ENCODE measurements around the gene SETD7. TPM values are rescaled to one million over a fixed set of nuclear protein-coding genes. Genes with fewer than 3 reads are reported as not detected.

The SETD7 gene
- total and polyA plus RNA-seq, 2 donors (not counting 1 experiment from before 2014, with no cell fraction given), result 5.1 to 13.0 TPM

DNA sequence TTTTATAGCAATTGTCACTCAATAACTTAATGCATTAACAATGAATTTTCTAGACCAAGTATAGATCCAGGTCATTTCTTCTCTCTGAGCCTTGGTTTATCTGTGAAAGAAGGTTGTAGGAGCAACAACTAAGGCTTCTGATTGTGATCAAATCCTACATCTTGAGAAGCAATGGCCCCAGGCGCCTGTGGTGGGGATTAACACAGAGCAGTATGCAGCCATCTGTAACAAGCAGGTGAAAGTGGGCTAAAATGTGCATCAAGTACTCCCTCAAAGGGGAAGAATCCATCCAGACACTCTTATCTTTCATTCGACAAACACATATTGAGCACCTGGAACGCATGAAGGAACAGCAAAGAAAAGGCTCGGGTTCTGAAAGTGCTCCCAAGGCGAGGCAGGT, 19.1 kb upstream of the SETD7 start:
- DNase-seq, result no peak
- 95% methylated on average over 4 of the region's 5 CpGs for WGBS (ENCODE audit: insufficient coverage)
- Mint-ChIP-seq H3K27me3 (no peaks in the 10 kb centered on the region), H3K4me3 (no peak overlapping the region), H3K9me3 (ENCODE audit: insufficient read depth) (no peaks in the 10 kb centered on the region), H3K4me1 (no peaks in the 10 kb centered on the region), H3K27ac (no peak overlapping the region)
- no peak for ATAC-seq (ENCODE audit: low read depth)
- Histone ChIP-seq H3K79me2 (ENCODE audit: control insufficient read depth, insufficient read depth, low read length) (no peaks in the 10 kb centered on the region), H3K4me2 (replicated peaks; ENCODE audit: low read depth, low read length, poor library complexity, severe bottlenecking) (no peak overlapping the region), H3K4me3 (ENCODE audit: control extremely low read depth in 1 of 5, extremely low read depth in 1 of 5, insufficient read depth in 1 of 5, low read depth in 2 of 5, low read length in 4 of 5) (no peak overlapping the region), H2AFZ (ENCODE audit: insufficient read depth, low read depth, low read length, poor library complexity, severe bottlenecking) (no peak overlapping the region), H4K20me1 (ENCODE audit: control insufficient read depth, insufficient read depth, low read length, poor library complexity, severe bottlenecking) (no peaks in the 10 kb centered on the region), H3K27ac (ENCODE audit: low read length in 2 of 2) (no peak overlapping the region), H3K9me3 (ENCODE audit: control extremely low read depth in 1 of 3, control insufficient read depth in 2 of 3, insufficient read depth in 1 of 3, low read length in 2 of 3) (no peaks in the 10 kb centered on the region), H3K27me3 (replicated peaks in 1 of 4; ENCODE audit: control extremely low read depth in 1 of 4, control insufficient read depth in 3 of 4, insufficient read depth in 4 of 4, low read length in 3 of 4) (no peaks in the 10 kb centered on the region), H3K36me3 (replicated peaks in 1 of 2; ENCODE audit: control extremely low read depth in 1 of 2, control insufficient read depth in 1 of 2, extremely low read depth in 1 of 2, insufficient read depth in 2 of 2, low read length in 1 of 2) (no peaks in the 10 kb centered on the region), H3K4me1 (ENCODE audit: control insufficient read depth in 2 of 2, insufficient read depth in 2 of 2, low read length in 2 of 2) (no peaks in the 10 kb centered on the region), H3K9ac (ENCODE audit: low read length) (no peak overlapping the region)
- TF ChIP-seq, protein P1, sequence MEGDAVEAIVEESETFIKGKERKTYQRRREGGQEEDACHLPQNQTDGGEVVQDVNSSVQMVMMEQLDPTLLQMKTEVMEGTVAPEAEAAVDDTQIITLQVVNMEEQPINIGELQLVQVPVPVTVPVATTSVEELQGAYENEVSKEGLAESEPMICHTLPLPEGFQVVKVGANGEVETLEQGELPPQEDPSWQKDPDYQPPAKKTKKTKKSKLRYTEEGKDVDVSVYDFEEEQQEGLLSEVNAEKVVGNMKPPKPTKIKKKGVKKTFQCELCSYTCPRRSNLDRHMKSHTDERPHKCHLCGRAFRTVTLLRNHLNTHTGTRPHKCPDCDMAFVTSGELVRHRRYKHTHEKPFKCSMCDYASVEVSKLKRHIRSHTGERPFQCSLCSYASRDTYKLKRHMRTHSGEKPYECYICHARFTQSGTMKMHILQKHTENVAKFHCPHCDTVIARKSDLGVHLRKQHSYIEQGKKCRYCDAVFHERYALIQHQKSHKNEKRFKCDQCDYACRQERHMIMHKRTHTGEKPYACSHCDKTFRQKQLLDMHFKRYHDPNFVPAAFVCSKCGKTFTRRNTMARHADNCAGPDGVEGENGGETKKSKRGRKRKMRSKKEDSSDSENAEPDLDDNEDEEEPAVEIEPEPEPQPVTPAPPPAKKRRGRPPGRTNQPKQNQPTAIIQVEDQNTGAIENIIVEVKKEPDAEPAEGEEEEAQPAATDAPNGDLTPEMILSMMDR (IDR thresholded peaks at IDR 0.05), result no peak
- no peak for TF ChIP-seq EZH2 (IDR thresholded peaks at IDR 0.05; ENCODE audit: borderline replicate concordance, insufficient read depth, low read depth, low read length, poor library complexity, severe bottlenecking)
- intact Hi-C loops (cut with micrococcal nuclease), result no loop called here
- CTCF ChIA-PET, result interaction anchor here (1.0 kb wide), 1 partner anchor 28 kb away, joined by 3 read pairs; no protein-coding TSS in a partner anchor
- POLR2A ChIA-PET, result no interaction called here

DNA sequence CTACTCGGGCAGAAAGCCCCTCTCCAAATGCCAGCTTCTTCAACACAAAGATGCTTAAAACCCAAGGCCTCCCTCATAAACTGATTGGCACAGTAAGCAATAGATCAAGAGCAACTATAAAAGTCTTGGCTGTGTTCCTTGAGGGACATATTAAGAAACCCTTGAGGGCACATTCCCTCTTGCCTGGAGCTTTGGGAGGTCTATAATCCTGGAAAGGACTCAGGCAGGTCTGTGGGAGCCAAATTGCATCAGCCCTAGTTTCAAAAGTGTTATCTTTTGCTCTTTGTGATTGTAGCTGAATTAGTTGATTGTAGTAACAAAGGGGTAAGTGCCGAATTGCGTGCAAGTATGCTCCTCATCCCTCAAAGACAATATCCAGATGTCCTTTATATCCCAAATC, 18.6 kb upstream of the SETD7 start:
- H3K4me1 ChIP-seq (ENCODE audit: control insufficient read depth in 2 of 2, insufficient read depth in 2 of 2, low read length in 2 of 2), result no peaks in the 10 kb centered on the region
- H3K4me2 ChIP-seq (replicated peaks; ENCODE audit: low read depth, low read length, poor library complexity, severe bottlenecking), result no peak overlapping the region
- ATAC-seq (ENCODE audit: low read depth), result no peak
- Mint-ChIP-seq H3K9me3 (ENCODE audit: insufficient read depth) (no peaks in the 10 kb centered on the region), H3K27ac (no peak overlapping the region), H3K4me1 (no peaks in the 10 kb centered on the region), H3K4me3 (no peak overlapping the region), H3K27me3 (no peaks in the 10 kb centered on the region)
- DNase-seq, result no peak
- no peak overlapping the region for H3K9ac ChIP-seq (ENCODE audit: low read length)
- no peak overlapping the region for H2AFZ ChIP-seq (ENCODE audit: insufficient read depth, low read depth, low read length, poor library complexity, severe bottlenecking)
- H3K9me3 ChIP-seq (ENCODE audit: control extremely low read depth in 1 of 3, control insufficient read depth in 2 of 3, insufficient read depth in 1 of 3, low read length in 2 of 3), result no peaks in the 10 kb centered on the region
- ChIA-PET CTCF (interaction anchor here (1.0 kb wide), 1 partner anchor 29 kb away, joined by 3 read pairs; no protein-coding TSS in a partner anchor), POLR2A (no interaction called here)
- TF ChIP-seq, protein P1 (IDR thresholded peaks at IDR 0.05), result no peak
- TF ChIP-seq EZH2 (IDR thresholded peaks at IDR 0.05; ENCODE audit: borderline replicate concordance, insufficient read depth, low read depth, low read length, poor library complexity, severe bottlenecking), result no peak
- no peak overlapping the region for H3K4me3 ChIP-seq (ENCODE audit: control extremely low read depth in 1 of 5, extremely low read depth in 1 of 5, insufficient read depth in 1 of 5, low read depth in 2 of 5, low read length in 4 of 5)
- no CpG with 5 or more reads among the region's 3 CpGs for WGBS (ENCODE audit: insufficient coverage)
- no peak overlapping the region for H3K27ac ChIP-seq (ENCODE audit: low read length in 2 of 2)
- H4K20me1 ChIP-seq (ENCODE audit: control insufficient read depth, insufficient read depth, low read length, poor library complexity, severe bottlenecking), result no peaks in the 10 kb centered on the region
- H3K36me3 ChIP-seq (replicated peaks in 1 of 2; ENCODE audit: control extremely low read depth in 1 of 2, control insufficient read depth in 1 of 2, extremely low read depth in 1 of 2, insufficient read depth in 2 of 2, low read length in 1 of 2), result no peaks in the 10 kb centered on the region
- no peaks in the 10 kb centered on the region for H3K27me3 ChIP-seq (replicated peaks in 1 of 4; ENCODE audit: control extremely low read depth in 1 of 4, control insufficient read depth in 3 of 4, insufficient read depth in 4 of 4, low read length in 3 of 4)
- intact Hi-C loops (cut with micrococcal nuclease), result no loop called here
- H3K79me2 ChIP-seq (ENCODE audit: control insufficient read depth, insufficient read depth, low read length), result no peaks in the 10 kb centered on the region

Measured in B cell (primary cell).